ENCODE data around the gene CERS1. TPM values are rescaled to one million over a fixed set of nuclear protein-coding genes. Genes with fewer than 3 reads are reported as not detected.

Gene CERS1
- total RNA-seq, 2 experiments from 2014 or later = not detected

- POLR2A ChIA-PET = interaction anchor here (3.0 kb wide), 1 partner anchor 10 kb away, joined by 22 read pairs; the partner anchor contains the start of gene UPF1
- intact Hi-C loops (cut with DNase I, micrococcal nuclease) = no loop called here
Observed at GRCh38 chr19:18842166-18842565, 53.8 kb downstream of the CERS1 start.

DNA sequence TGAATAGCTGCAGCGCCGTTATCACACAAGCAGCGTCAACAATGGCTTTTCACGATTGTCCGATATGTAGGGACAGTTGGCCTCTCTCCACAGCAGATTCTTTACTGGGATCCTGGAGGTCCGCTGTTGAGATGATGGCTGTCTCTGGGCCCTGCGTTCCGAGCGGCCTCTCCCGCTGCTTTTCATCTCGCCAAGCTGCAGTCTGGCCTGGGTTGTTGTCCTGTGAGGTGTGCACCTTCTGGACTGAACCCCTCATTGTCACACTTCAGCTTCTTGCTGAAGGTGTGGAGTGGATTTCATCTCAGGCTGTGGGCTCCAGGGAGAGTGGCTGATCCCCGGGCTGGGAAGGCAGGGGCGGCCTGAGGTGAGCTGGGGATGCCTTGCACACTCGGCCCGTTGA is 54.6 kb downstream of the CERS1 start:
- POLR2A ChIA-PET = interaction anchor here (3.0 kb wide), 1 partner anchor 9 kb away, joined by 22 read pairs; the partner anchor contains the start of gene UPF1

More at GRCh38 chr19:18842166-18842565, 53.8 kb downstream of the CERS1 start:
- Mint-ChIP-seq H3K27ac (peak overlapping the region; percentile 80), H3K9me3 (no peaks in the 10 kb centered on the region), H3K4me1 (ENCODE audit: low read depth) (peaks cover 91% of the 10 kb centered on the region), H3K27me3 (no peaks in the 10 kb centered on the region), H3K36me3 (ENCODE audit: low read depth) (peaks cover 44% of the 10 kb centered on the region), H3K4me3 (peak overlapping the region; percentile 65)
- no peak for DNase-seq
- CTCF ChIA-PET = interaction anchor here (1.0 kb wide), 1 partner anchor 9 kb away, joined by 3 read pairs; no protein-coding TSS in a partner anchor
- Histone ChIP-seq H3K36me3 (ENCODE audit: insufficient read depth, low read length) (peaks cover 27% of the 10 kb centered on the region), H3K4me3 (ENCODE audit: low read length) (no peak overlapping the region), H3K27ac (ENCODE audit: low read depth in 1 of 2, low read length in 2 of 2) (no peak overlapping the region), H3K9me3 (ENCODE audit: control insufficient read depth in 1 of 2, insufficient read depth in 1 of 2, low read length in 2 of 2) (no peaks in the 10 kb centered on the region), H3K4me1 (ENCODE audit: insufficient read depth, low read length) (peaks cover 99% of the 10 kb centered on the region), H3K27me3 (ENCODE audit: control insufficient read depth in 1 of 2, insufficient read depth in 2 of 2, low read length in 2 of 2) (no peaks in the 10 kb centered on the region)
- ATAC-seq (ENCODE audit: poor library complexity) = no peak
- TF ChIP-seq, protein P1, sequence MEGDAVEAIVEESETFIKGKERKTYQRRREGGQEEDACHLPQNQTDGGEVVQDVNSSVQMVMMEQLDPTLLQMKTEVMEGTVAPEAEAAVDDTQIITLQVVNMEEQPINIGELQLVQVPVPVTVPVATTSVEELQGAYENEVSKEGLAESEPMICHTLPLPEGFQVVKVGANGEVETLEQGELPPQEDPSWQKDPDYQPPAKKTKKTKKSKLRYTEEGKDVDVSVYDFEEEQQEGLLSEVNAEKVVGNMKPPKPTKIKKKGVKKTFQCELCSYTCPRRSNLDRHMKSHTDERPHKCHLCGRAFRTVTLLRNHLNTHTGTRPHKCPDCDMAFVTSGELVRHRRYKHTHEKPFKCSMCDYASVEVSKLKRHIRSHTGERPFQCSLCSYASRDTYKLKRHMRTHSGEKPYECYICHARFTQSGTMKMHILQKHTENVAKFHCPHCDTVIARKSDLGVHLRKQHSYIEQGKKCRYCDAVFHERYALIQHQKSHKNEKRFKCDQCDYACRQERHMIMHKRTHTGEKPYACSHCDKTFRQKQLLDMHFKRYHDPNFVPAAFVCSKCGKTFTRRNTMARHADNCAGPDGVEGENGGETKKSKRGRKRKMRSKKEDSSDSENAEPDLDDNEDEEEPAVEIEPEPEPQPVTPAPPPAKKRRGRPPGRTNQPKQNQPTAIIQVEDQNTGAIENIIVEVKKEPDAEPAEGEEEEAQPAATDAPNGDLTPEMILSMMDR (IDR thresholded peaks at IDR 0.05) = no peak

GRCh38 chr19:18840288-18841267 is 55.4 kb downstream of the CERS1 start:
- Mint-ChIP-seq H3K27ac (peak overlapping the region; percentile 80), H3K27me3 (no peaks in the 10 kb centered on the region), H3K36me3 (ENCODE audit: low read depth) (peaks cover 39% of the 10 kb centered on the region), H3K4me1 (ENCODE audit: low read depth) (peaks cover 91% of the 10 kb centered on the region), H3K4me3 (peak overlapping the region; percentile 11), H3K9me3 (no peaks in the 10 kb centered on the region)
- DNase-seq (no peak), ATAC-seq (ENCODE audit: poor library complexity) (no peak)
- no peaks in the 10 kb centered on the region for H3K9me3 ChIP-seq (ENCODE audit: control insufficient read depth in 1 of 2, insufficient read depth in 1 of 2, low read length in 2 of 2)
- ChIA-PET CTCF (interaction anchor here (1.0 kb wide), 1 partner anchor 8 kb away, joined by 3 read pairs; no protein-coding TSS in a partner anchor), POLR2A (interaction anchor here (3.0 kb wide), 1 partner anchor 8 kb away, joined by 22 read pairs; the partner anchor contains the start of gene UPF1)
- H3K36me3 ChIP-seq (ENCODE audit: insufficient read depth, low read length) = peaks cover 24% of the 10 kb centered on the region
- TF ChIP-seq, protein P1 (IDR thresholded peaks at IDR 0.05) = no peak
- intact Hi-C loops (cut with DNase I, micrococcal nuclease) = no loop called here
- H3K27me3 ChIP-seq (ENCODE audit: control insufficient read depth in 1 of 2, insufficient read depth in 2 of 2, low read length in 2 of 2) = no peaks in the 10 kb centered on the region
- H3K4me1 ChIP-seq (ENCODE audit: insufficient read depth, low read length) = peaks cover 99% of the 10 kb centered on the region
- H3K27ac ChIP-seq (ENCODE audit: low read depth in 1 of 2, low read length in 2 of 2) = peak overlapping the region in 1 of 2 donors; percentile 40
- no peak overlapping the region for H3K4me3 ChIP-seq (ENCODE audit: low read length)

More for the DNA sequence above, 54.6 kb downstream of the CERS1 start:
- peaks cover 99% of the 10 kb centered on the region for H3K4me1 ChIP-seq (ENCODE audit: insufficient read depth, low read length)
- no peaks in the 10 kb centered on the region for H3K27me3 ChIP-seq (ENCODE audit: control insufficient read depth in 1 of 2, insufficient read depth in 2 of 2, low read length in 2 of 2)
- CTCF ChIA-PET = interaction anchor here (1.0 kb wide), 1 partner anchor 9 kb away, joined by 3 read pairs; no protein-coding TSS in a partner anchor
- intact Hi-C loops (cut with DNase I, micrococcal nuclease) = no loop called here
- H3K36me3 Mint-ChIP-seq (ENCODE audit: low read depth) = peaks cover 39% of the 10 kb centered on the region
- H3K27ac ChIP-seq (ENCODE audit: low read depth in 1 of 2, low read length in 2 of 2) = no peak overlapping the region
- no peak for ATAC-seq (ENCODE audit: poor library complexity)
- no peaks in the 10 kb centered on the region for H3K27me3 Mint-ChIP-seq
- DNase-seq = peak in 1 of 14 experiments; percentile 12
- no peaks in the 10 kb centered on the region for H3K9me3 Mint-ChIP-seq
- peaks cover 27% of the 10 kb centered on the region for H3K36me3 ChIP-seq (ENCODE audit: insufficient read depth, low read length)
- H3K4me3 ChIP-seq (ENCODE audit: low read length) = no peak overlapping the region
- H3K4me3 Mint-ChIP-seq = no peak overlapping the region
- H3K4me1 Mint-ChIP-seq (ENCODE audit: low read depth) = peaks cover 89% of the 10 kb centered on the region
- TF ChIP-seq, protein P1 (IDR thresholded peaks at IDR 0.05) = no peak
- peak overlapping the region; percentile 80 for H3K27ac Mint-ChIP-seq
- no peaks in the 10 kb centered on the region for H3K9me3 ChIP-seq (ENCODE audit: control insufficient read depth in 1 of 2, insufficient read depth in 1 of 2, low read length in 2 of 2)

All from CD4-positive, alpha-beta T cell (primary cell).